ENCODE data around the gene NLRP9. TPM values are rescaled to one million over a fixed set of nuclear protein-coding genes. Genes with fewer than 3 reads are reported as not detected.

Gene NLRP9
- total RNA-seq, 1 experiment from 2014 or later, result not detected

DNA sequence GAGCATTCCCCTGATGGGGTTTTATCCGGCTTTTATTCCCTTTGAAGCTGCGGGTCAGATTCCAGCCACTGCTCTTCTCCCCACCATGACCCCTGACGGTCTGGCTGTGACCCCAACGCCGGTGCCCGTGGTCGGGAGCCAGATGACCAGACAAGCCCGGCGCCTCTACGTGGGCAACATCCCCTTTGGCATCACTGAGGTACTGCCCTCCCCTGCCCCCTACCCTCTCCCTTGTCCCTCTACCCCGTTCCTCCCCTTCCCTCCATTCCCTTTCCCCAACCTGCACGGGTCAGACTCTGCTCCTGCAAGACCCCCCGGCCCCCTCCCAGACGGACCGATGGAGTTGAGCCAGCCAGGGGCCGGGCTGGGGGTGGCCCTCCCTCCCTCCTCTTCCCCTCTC, 77.2 kb downstream of the NLRP9 start:
- ChIA-PET CTCF (no interaction called here), POLR2A (ENCODE audit: unreplicated experiment) (no interaction called here)
- Histone ChIP-seq H3F3A (ENCODE audit: insufficient read depth, low read depth) (peaks cover 41% of the 10 kb centered on the region), H3K27ac (no peak overlapping the region), H3K9me3 (ENCODE audit: insufficient read depth, low read depth) (no peaks in the 10 kb centered on the region), H3K4me3 (no peak overlapping the region), H3K4me2 (no peak overlapping the region), H3K27me3 (ENCODE audit: insufficient read depth, low read depth) (no peaks in the 10 kb centered on the region), H4K20me1 (ENCODE audit: insufficient read depth) (peaks cover 95% of the 10 kb centered on the region), H3K36me3 (ENCODE audit: low read depth) (peaks cover 50% of the 10 kb centered on the region), H3K9me2 (ENCODE audit: insufficient read depth) (no peaks in the 10 kb centered on the region), H2AFZ (no peak overlapping the region), H3K79me2 (ENCODE audit: low read depth) (peaks cover 98% of the 10 kb centered on the region), H3K4me1 (replicated peaks; ENCODE audit: insufficient read depth) (peaks cover 20% of the 10 kb centered on the region)
- TF ChIP-seq, protein P1, sequence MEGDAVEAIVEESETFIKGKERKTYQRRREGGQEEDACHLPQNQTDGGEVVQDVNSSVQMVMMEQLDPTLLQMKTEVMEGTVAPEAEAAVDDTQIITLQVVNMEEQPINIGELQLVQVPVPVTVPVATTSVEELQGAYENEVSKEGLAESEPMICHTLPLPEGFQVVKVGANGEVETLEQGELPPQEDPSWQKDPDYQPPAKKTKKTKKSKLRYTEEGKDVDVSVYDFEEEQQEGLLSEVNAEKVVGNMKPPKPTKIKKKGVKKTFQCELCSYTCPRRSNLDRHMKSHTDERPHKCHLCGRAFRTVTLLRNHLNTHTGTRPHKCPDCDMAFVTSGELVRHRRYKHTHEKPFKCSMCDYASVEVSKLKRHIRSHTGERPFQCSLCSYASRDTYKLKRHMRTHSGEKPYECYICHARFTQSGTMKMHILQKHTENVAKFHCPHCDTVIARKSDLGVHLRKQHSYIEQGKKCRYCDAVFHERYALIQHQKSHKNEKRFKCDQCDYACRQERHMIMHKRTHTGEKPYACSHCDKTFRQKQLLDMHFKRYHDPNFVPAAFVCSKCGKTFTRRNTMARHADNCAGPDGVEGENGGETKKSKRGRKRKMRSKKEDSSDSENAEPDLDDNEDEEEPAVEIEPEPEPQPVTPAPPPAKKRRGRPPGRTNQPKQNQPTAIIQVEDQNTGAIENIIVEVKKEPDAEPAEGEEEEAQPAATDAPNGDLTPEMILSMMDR (conservative IDR thresholded peaks at IDR 0.05), result no peak
- TF ChIP-seq EZH2 (IDR thresholded peaks at IDR 0.05; ENCODE audit: low read depth), result no peak
- intact Hi-C loops (cut with micrococcal nuclease; ENCODE audit: unreplicated experiment), result no loop called here
- DNase-seq, result no peak
- BruUV-seq (replicated peaks), result no TSS peak

DNA sequence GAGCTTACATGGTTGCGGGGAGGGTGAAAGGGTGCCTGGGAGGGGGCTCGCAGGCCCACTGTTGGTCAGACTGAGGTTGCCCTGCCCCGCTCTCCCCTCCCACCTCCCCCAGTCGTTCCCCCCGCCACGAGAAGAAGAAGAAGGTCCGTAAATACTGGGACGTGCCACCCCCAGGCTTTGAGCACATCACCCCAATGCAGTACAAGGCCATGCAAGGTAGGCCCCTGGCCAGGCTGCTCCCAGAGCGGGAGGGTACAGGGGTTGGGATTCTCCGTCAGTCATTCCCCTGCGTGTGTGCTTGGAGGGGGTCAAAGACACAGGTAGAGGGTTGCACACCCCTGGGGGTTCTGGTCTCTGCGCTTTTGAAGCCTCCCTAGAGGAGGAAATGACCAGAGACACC, 77.8 kb downstream of the NLRP9 start:
- BruUV-seq (replicated peaks), result no TSS peak
- no peak for DNase-seq
- no peak overlapping the region for H2AFZ ChIP-seq
- H3K9me3 ChIP-seq (ENCODE audit: insufficient read depth, low read depth), result no peaks in the 10 kb centered on the region
- H3K4me1 ChIP-seq (replicated peaks; ENCODE audit: insufficient read depth), result peaks cover 20% of the 10 kb centered on the region
- peaks cover 95% of the 10 kb centered on the region for H4K20me1 ChIP-seq (ENCODE audit: insufficient read depth)
- peaks cover 41% of the 10 kb centered on the region for H3F3A ChIP-seq (ENCODE audit: insufficient read depth, low read depth)
- ChIA-PET CTCF (no interaction called here), POLR2A (ENCODE audit: unreplicated experiment) (no interaction called here)
- H3K36me3 ChIP-seq (ENCODE audit: low read depth), result peaks cover 54% of the 10 kb centered on the region
- H3K4me3 ChIP-seq, result no peak overlapping the region
- no peak overlapping the region for H3K27ac ChIP-seq
- no peaks in the 10 kb centered on the region for H3K27me3 ChIP-seq (ENCODE audit: insufficient read depth, low read depth)
- H3K9me2 ChIP-seq (ENCODE audit: insufficient read depth), result no peaks in the 10 kb centered on the region
- intact Hi-C loops (cut with micrococcal nuclease; ENCODE audit: unreplicated experiment), result no loop called here
- no peak overlapping the region for H3K4me2 ChIP-seq
- TF ChIP-seq, protein P1 (conservative IDR thresholded peaks at IDR 0.05), result no peak
- TF ChIP-seq EZH2 (IDR thresholded peaks at IDR 0.05; ENCODE audit: low read depth), result no peak
- peaks cover 98% of the 10 kb centered on the region for H3K79me2 ChIP-seq (ENCODE audit: low read depth)

DNA sequence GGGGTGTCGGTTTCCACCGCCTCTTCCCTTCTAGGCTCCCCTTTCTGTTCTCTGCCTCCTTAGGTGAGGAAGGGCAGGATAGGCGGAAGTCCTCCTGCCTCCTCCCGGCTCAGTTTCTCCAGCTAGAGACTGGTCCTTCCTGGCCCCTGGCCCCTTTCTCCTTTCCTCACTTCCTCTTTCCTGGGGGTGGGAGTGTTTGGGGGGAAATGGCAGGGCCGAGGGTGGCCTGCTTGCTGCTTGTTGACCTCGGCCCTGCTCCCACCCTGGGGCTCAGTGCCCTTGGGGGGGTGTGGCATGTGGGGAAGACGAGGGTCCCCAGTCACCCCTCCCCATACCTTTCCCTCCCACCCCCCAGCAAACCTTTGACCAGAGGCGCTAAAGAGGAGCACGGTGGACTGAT, 78.4 kb downstream of the NLRP9 start:
- ChIA-PET POLR2A (ENCODE audit: unreplicated experiment) (interaction anchor here (0.6 kb wide), 1 partner anchor 198 kb away, joined by 5 read pairs; no protein-coding TSS in a partner anchor), CTCF (no interaction called here)
- H3K4me1 ChIP-seq (replicated peaks; ENCODE audit: insufficient read depth), result peaks cover 20% of the 10 kb centered on the region
- H3K79me2 ChIP-seq (ENCODE audit: low read depth), result peaks cover 99% of the 10 kb centered on the region
- intact Hi-C loops (cut with micrococcal nuclease; ENCODE audit: unreplicated experiment), result no loop called here
- peaks cover 54% of the 10 kb centered on the region for H3K36me3 ChIP-seq (ENCODE audit: low read depth)
- no peak for TF ChIP-seq EZH2 (IDR thresholded peaks at IDR 0.05; ENCODE audit: low read depth)
- TF ChIP-seq, protein P1 (conservative IDR thresholded peaks at IDR 0.05), result no peak
- H3K4me3 ChIP-seq, result no peak overlapping the region
- peaks cover 93% of the 10 kb centered on the region for H4K20me1 ChIP-seq (ENCODE audit: insufficient read depth)
- H3F3A ChIP-seq (ENCODE audit: insufficient read depth, low read depth), result peaks cover 45% of the 10 kb centered on the region
- H3K9me3 ChIP-seq (ENCODE audit: insufficient read depth, low read depth), result no peaks in the 10 kb centered on the region
- H3K4me2 ChIP-seq, result no peak overlapping the region
- H3K27me3 ChIP-seq (ENCODE audit: insufficient read depth, low read depth), result no peaks in the 10 kb centered on the region
- no peak overlapping the region for H2AFZ ChIP-seq
- no TSS peak for BruUV-seq (replicated peaks)
- H3K27ac ChIP-seq, result no peak overlapping the region
- no peaks in the 10 kb centered on the region for H3K9me2 ChIP-seq (ENCODE audit: insufficient read depth)
- no peak for DNase-seq

All from PC-9 (cell line).